Stimulated activated CD4-positive, alpha-beta T cell treated with anti-CD3 and anti-CD28 coated beads, Interleukin-15, amount 100 ng/mL, for 24 hours (primary cell): ENCODE data around the gene CEP19.
A peak's percentile ranks its signal among the peaks of the same experiment; 100 is the strongest.

Experiments used
- DNase-seq: peaks from one replicate; pipeline ENCODE4 v3.0.0-alpha.2; 2020

The CEP19 gene

GRCh38 chr3:196707566-196707965, 4.5 kb downstream of the CEP19 start:
- DNase-seq = no peak

GRCh38 chr3:196706731-196707130, 5.3 kb downstream of the CEP19 start:
- no peak for DNase-seq

- DNase-seq = no peak
These were observed 5.7 kb downstream of the CEP19 start for GRCh38 chr3:196706327-196706726.

GRCh38 chr3:196700801-196701200, 11.2 kb downstream of the CEP19 start:
- DNase-seq = no peak

GRCh38 chr3:196699749-196700148, 12.3 kb downstream of the CEP19 start:
- no peak for DNase-seq

- no peak for DNase-seq
These were observed 14.8 kb downstream of the CEP19 start for GRCh38 chr3:196697270-196697669.

GRCh38 chr3:196695849-196696226, 16.2 kb downstream of the CEP19 start:
- DNase-seq = no peak

- DNase-seq = peak; percentile 33
These were observed 16.9 kb downstream of the CEP19 start for GRCh38 chr3:196694941-196695848.

GRCh38 chr3:196694202-196694638, 17.8 kb downstream of the CEP19 start:
- peak; percentile 16 for DNase-seq

GRCh38 chr3:196691386-196691785, 20.7 kb downstream of the CEP19 start:
- no peak for DNase-seq

GRCh38 chr3:196689941-196690660, 21.9 kb downstream of the CEP19 start:
- DNase-seq = no peak

- no peak for DNase-seq
These were observed 23.7 kb downstream of the CEP19 start for GRCh38 chr3:196688349-196688748.

- DNase-seq = no peak
These were observed 25.6 kb downstream of the CEP19 start for GRCh38 chr3:196686436-196686835.

- peak; percentile 74 for DNase-seq
These were observed 27.3 kb downstream of the CEP19 start for GRCh38 chr3:196684548-196685407.

GRCh38 chr3:196677931-196678330, 34.1 kb downstream of the CEP19 start:
- no peak for DNase-seq

- DNase-seq = no peak
These were observed 34.7 kb downstream of the CEP19 start for GRCh38 chr3:196677353-196677752.

GRCh38 chr3:196673632-196674031, 38.4 kb downstream of the CEP19 start:
- no peak for DNase-seq

- DNase-seq = no peak
These were observed 41.7 kb downstream of the CEP19 start for GRCh38 chr3:196670339-196670738.

- no peak for DNase-seq
These were observed 44.8 kb downstream of the CEP19 start for GRCh38 chr3:196667056-196667825.

- no peak for DNase-seq
These were observed 45.8 kb downstream of the CEP19 start for GRCh38 chr3:196666001-196666867.
